M059J (cell line): ENCODE results near the gene TMEM38A. TPM values are rescaled to one million over a fixed set of nuclear protein-coding genes. Genes with fewer than 3 reads are reported as not detected.
"Not testable (repeated sequence)": the region's sequence is repeated elsewhere in the genome, so short reads cannot be mapped to it uniquely, and the experiment has no call there.

Experiments used
- DNase-seq: peaks from one replicate; pipeline ENCODE4 v3.0.0-alpha.2; 2012; ENCODE audit warnings: low read depth
- total RNA-seq: library from RNA; depleted of rRNA; stranded (reverse); fragments of >200 nt; shearing (Covaris generic); gene quantifications from 2 replicates; pipeline ENCODE4 v1.2.3, GENCODE V29; 2014

Gene TMEM38A
- total RNA-seq, 1 experiment from 2014 or later: 3.5 TPM

DNA sequence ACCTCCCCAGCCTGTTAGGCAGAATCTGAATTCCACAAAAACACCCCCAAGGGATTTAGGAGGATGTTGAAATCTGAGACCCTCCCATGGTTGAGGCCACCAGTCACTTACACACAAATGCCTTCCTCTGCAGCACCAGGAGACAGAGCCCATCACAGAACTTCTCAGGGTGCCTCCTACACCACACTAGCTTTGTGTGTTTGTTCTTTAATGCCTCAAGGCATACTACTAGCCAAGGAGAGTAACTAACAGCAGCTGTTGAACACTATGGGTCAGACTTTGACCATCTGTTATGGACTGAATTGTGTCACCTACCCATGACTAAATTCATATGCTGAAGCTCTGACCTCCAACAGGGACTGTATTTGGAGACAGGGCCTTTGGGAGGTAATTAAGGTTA lies 23.4 kb upstream of the TMEM38A start:
- peak; percentile 13 for DNase-seq

DNA sequence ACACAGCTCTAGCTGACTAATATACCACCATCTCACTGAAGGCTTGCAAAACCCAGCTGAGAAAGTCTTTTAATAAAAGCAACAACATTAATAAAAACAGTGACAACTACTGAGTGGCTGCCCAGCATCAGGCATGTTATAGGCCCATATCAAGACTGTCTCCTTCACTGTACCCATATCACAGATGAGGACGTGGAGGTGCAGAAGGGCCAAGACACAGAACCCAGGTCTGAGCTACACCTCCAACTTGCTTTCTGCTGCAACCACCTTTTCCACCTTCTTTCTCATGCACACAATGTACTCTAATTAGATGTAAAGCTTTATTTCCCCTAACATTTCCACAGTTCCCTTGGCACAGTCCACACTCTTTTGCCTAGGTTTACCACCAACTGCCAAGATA lies 22.3 kb upstream of the TMEM38A start:
- DNase-seq: no peak

DNA sequence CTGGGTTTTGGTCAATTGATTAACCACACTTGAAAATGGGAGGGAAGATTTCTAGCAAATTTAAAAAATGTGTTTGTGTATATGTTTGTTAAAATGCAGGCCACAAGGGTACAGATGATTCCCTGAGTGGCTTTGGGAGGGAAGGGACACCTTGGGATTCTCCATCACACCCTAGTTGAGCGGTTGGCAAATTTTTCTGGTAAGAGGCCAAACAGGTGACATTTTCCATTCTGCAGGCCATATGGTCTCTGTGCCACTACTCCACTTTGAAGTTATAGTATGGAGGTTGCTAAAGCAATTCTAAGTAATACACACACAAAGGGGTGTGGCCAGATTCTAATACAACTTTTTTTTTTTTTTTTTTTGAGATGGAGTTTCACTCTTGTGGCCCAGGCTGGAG lies 20.0 kb upstream of the TMEM38A start:
- DNase-seq: no peak

DNA sequence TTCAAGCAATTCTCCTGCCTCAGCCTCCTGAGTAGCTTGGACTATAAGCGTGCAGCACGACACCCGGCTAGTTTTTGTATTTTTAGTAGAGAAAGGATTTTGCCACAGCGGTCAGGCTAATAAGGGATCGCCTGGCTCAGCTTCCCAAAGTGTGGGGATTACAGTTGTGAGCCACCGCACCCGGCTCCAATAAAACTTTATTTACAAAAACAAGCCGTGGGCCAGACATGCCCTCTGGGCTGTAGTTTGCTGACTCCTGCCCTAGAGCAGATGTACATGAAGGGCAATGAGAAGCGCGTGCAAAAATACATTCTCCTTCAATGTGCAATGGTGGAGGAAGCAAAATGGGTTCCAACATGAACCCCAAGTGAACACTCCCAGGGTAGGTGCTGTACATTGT lies 19.2 kb upstream of the TMEM38A start:
- DNase-seq: no peak

DNA sequence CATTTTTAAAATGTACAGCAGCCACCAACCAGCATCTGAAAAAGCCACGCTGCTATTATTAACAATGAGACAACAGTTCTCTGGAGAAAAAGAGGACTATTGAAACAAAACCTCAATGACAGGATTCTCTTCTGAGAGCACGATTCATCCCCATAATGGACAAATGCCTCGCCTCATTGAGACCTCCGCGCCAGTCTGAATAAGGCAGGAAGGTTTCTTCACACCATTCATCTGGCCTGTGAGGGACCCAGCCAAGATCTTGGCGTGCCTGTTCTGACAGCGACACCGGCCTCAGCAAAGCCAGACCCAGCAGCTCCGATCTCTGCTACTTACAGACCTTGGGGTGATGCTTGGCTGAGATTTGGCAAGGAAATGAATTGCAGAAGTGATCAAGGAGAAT lies 15.8 kb upstream of the TMEM38A start:
- no peak for DNase-seq

DNA sequence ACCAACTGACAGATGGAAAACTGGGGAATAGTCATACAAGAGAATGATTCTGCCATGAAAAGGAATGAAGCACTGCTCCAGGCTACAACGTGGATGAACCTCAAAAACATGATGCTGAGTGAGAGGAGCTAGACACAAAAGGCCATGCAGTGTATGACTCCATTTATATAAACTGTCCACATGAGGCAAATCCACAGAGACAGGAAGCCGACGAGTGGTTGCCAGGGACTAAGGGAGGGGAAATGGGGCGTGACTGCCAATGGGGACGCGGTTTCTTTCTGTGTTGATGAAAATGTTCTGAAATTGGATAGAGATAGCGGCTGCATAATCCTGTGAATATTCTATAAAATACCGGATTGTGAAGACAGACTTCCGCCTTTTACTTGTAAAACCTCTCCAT lies 11.2 kb upstream of the TMEM38A start:
- DNase-seq: no peak

DNA sequence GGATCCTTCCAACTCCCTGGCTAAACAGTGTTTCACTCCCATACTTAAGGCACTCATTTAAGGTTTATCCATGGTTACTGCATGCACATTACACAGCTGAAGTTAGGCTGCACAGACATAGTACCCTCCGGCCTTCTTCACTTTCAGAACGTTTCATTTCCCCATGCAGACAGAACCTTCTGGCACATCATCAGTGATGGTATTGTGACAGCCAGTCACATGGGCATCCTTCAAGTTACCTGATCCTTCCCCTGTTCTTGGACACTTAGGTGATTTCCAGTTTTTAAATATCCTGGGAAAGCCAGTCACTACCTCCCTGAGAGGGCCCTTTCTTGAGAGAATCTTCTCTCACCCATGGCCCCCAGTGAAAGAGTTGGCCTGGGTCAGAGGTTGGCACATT lies 10.1 kb upstream of the TMEM38A start:
- DNase-seq: no peak

DNA sequence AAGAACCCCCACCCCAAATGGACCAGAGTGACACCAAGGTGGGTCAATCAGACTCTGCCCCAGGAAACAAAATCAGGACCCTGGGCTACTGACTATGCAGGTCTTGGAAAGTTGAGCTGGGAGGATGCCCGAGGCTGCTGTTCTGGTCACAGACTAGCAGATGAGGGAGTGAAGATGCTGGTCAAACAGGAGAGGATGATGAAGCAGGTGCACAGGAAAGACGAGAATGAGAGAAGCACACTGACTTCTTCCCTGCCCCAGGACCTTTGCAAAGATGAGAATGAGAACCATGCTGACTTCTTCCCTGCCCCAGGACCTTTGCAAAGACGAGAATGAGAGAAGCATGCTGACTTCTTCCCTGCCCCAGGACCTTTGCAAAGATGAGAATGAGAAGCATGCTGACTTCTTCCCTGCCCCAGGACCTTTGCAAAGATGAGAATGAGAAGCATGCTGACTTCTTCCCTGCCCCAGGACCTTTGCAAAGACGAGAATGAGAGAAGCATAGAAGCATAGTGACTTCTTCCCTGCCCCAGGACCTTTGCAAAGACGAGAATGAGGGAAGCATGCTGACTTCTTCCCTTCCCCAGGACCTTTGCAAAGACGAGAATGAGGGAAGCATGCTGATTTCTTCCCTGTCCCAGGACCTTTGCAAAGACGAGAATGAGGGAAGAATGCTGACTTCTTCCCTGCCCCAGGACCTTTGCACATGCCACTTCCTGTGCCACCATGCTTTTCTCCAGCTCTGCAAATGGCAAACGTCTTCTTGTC lies 9.3 kb upstream of the TMEM38A start:
- DNase-seq: not testable (repeated sequence)

DNA sequence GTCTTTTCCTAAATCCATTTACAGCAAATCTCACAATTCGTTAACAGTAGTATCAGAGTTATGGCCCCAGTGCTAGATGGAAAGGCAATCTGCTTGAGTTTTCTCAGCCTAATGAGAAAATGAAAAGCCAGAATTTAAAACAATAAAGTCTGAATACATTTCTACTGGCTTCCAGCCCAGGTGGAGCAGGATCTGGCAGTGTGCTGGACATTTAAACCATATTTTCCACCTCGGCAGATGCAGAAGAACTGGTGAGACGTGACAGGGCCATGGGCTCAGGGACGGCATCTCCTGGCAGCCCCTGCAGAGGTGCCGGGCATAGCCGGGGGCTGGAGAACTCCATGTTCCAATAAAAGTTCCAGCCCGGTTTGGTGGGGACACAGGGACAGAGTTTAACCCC lies 8.1 kb upstream of the TMEM38A start:
- DNase-seq: no peak

DNA sequence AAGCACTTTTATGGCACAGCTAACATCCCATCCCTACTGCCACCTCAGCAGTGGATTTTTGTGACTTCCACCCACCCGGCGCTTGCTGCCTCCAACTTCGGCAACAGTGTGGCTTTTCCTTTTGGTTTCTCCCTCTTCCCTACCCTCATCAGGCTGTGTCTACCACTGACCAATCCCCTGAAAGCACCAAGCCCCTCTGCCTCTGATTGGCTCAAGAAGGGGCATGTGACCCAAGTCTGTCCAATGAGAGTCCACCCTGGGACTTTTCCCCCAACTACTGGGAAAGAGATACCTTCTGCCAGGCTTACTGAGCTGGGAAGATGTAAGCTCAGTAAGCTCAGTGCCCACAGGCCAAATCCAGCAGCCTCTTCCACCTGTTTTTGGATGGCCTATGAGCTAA lies 6.8 kb upstream of the TMEM38A start:
- peak; percentile 18 for DNase-seq

DNA sequence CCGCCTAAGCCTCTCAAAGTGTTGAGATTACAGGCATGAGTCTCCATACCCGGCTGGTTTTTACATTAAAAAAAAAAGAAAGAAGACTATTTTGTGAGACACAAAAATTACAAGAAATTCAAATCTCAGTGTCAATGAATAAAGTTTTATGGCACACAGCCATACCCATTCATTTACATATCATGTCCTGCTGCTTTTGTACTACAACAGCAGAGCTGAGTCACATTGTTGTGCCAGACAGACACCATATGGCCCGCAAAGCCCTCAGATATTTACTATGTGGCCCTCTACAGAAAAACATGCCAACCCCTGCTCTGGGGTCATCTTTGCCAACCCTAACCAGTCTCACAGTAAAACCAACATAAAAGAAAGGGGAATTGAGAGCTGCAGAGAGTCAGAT lies 6.3 kb upstream of the TMEM38A start:
- DNase-seq: no peak

DNA sequence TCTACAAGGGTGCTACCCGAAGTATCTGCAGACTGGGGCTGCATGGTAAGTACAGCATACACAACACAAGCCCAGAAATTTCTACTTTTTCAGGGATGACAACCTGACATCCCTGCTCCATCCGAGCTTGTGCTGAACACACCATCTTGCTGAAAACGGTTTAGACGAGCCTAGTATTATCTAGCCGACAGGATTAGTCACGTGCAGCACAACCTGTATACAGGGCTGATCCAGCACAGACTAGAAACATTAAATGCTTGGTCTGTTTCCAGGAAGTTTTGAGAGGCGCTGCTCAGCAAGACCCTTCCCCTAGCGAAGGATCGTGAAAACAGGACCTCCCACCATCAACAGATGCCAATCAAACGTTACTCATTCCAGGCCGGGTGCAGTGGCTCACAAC lies 5.2 kb upstream of the TMEM38A start:
- DNase-seq: no peak

DNA sequence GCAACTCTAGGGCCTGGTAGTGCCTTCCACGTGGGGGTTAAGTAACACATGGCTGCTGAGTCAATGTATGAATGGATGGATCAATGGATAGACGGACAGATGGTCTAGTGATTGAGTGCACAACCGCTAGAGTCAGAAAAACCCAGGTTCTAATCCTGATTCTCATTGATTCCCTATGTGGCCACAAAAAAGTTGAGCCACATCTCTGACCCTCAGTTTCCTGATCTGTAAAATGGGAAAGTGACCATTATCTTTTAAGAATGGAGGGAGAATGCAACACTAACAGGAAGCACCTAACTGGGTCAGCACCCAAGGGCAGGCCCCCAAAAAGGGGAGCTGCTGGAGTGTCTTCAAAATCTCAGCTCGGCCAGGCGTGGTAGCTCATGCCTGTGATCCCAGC lies 3.6 kb upstream of the TMEM38A start:
- no peak for DNase-seq

DNA sequence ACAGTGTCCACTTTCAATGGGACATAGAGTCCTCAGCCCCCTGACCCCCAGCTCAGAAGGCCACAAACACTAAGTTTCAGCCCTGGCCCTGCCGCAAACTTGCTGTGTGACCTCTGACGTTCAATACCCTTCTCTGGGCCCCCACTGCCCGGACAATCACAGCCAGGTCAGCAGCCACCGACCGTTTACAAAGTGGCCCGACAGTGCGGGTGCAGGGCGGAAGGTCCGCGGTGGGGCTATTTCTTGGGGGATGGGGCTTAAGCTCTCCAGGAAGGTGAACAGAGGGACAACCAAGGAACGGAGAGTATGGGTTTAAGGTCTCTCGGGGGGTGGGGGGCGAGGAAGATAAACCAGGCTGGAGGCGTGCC lies 1.5 kb upstream of the TMEM38A start:
- DNase-seq: no peak

DNA sequence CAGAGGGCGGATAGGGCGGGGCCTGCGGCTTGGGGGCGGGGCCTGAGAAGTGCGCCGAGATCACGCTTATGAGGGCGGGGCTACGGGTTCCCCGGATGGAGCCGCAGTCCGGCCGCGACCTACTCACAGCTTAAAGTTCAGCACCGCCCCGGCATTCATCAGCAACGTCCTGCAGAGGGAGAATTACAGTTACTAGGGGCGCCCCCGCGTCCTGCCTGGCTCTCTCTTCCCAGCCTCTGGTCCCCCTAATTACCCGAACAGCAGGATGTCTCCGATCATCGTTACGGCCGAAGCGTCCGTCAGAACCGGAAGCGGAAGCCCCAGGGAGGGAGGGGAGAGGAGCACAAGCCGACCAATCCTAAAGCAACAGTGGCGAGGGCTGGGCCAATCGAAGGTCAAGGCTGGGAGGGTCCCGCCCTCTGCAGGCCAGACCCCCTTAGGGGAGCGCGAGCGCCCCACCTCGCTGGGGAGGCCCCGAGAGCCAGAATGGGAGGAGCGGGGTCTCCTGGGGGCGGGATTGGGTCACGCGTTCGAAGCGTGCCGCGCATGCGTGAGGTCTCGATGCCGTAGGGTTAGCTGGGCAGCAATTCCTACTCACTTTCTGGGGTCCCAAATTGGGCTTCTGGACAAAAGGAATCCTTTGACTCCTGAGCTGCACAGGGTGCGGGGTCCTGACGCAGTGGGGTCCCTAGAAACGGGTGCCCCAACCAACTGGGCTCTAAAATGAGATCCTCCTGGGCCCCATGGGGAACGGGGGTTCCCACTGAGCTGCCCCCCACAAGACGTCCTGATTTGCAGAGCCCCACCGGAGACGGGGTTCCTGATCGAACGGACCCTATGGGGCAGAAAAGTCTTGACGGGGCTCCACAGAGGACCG lies 869 bp upstream of the TMEM38A start, which contains the start of gene SMIM7:
TSS of gene SMIM7 (minus strand) at position 313 of the 877 bp plus-strand sequence. CDS start at position 279, 34 bp downstream.
- DNase-seq: peak; percentile 98

DNA sequence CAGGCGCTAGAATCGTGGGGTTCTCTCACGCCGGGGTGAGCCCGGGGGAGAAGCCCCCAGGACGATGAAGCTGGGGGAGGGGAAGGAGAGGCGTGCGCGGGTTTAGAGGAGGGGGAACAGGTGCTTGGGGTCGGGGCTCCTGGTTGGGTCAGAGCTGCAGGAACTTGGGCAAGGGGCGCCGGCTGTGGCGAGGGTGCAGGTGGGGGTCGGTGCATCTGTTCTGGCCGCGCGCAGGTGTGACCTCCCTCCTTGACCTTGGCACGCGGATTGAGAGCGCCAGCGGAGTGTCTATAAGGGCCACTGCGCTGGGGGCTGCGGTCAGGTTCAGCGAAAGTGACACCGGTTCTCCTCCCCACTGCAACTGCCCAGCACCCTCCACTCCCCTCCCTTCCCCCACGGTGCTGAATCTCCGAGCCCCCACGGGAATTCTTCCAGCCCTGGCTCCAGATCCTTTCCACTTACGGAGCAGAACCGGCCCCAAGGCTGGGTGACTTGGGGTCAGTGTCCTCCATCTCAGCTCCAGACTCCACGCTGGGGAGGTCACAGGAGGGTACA lies 618 bp downstream of the TMEM38A start:
- no peak for DNase-seq

DNA sequence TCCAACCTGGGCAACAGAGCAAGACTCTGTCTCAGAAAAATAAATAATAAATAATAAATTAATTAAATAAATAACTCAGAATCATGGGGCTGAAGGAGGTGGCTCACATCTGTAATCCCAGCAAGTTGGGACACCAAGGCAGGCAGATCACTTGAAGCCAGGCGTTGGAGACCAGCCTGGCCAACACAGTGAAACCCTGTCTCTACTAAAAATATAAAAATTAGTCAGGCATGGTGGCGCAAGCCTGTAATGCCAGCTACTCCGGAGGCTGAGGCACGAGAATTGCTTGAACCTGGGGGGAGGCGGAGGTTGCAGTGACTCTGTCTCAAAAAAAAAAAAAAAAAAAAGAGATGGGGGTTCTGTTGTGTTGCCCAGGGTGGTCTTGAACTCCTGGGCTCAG lies 7.2 kb downstream of the TMEM38A start:
- DNase-seq: no peak

DNA sequence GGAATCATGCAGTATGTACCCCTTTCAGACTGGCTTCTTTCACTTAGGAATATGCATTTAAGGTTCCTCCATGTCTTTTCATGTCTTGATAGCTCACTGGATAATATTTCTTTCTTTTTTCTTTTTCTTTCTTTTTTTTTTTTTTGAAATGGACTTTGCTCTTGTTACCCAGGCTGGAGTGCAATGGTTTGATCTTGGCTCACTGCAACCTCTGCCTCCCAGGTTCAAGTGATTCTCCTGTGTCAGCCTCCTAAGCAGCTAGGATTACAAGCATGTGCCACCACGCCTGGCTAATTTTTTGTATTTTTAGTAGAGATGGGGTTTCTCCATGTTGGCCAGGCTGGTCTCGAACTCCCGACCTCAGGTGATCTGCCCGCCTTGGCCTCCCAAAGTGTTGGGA lies 7.8 kb downstream of the TMEM38A start:
- DNase-seq: not testable (repeated sequence)

DNA sequence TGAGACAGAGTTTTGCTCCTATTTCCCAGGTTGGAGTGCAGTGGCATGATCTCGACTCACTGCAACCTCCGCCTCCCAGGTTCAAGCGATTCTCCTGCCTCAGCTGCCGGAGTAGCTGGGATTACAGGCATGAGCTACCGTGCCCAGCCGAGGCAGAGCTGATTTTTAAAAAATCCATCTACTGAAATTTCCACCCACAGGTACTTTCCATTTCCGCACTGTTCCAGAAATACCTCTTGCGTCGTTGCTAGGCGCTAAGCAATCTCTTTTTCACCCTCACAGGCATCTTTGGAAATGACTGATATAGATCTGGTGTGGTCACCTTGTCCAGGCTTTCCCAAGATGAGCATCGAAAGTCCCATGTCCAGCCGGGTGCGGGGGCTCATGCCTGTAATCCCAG lies 9.4 kb downstream of the TMEM38A start:
- DNase-seq: no peak

DNA sequence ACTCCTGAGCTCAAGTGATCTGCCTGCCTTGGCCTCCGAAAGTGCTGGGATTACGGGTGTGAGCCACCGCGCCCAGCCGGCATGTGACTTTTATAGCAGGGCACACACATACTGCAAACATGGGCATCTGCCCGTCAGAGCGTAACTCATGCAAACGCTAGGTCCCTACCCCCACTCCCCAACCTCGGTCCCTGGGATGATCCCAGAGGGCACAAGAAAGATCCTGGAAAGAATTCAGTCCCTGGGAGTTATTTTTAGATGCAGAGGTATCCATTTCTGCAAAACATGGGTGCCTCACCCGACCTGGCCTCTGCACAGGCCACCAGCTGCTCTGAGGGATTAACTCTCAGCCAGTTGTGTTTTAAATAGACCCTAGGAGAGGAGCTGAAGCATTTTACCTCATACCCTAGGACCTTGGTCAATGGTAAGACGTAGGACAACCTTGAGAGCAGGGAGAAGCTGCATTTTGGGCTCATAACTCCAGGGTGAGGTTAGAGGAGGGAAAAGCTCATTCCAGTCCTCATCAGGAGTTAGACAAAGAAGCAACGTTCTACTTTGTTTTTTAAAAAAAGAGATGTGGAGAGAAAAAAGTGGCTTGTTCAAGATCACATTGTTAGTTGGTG lies 10.8 kb downstream of the TMEM38A start:
- no peak for DNase-seq

DNA sequence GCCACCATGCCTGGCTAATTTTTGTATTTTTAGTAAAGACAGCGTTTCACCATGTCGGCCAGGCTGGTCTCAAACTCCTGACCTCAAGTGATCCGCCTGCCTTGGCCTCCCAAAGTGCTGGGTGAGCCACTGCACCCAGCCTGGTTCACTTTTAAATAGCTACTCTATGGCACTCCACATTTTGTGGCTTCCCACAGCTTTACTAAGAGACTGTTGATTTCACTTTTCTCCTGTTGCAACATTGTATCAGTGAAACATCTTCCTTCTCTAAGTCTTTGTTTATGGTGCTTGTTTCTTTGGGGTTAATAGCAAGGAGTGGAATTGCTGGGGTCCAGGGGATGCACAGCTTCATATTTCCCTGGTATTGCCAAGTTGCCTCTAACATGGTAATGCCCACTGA lies 12.3 kb downstream of the TMEM38A start:
- no peak for DNase-seq

DNA sequence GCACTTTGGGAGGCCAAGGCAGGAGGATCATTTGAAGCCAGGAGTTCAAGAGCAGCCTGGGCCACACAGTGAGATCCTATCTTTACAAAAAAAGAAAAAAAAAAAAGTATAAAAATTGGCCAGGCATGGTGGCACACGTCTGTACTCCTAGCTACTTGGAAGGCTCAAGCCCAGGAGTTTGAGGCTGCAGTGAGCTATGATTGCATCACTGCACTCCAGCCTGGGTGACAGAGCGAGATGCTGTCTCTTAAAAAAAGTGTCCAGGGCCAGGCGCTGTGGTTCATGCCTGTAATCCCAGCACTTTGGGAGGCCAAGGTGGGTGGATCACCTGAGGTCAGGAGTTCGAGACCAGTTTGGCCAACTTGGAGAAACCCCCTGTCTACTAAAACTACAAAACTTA lies 12.9 kb downstream of the TMEM38A start:
- not testable (repeated sequence) for DNase-seq
